Kidney epithelial cell (primary cell): ENCODE data around the gene SIGMAR1. TPM values are rescaled to one million over a fixed set of nuclear protein-coding genes. Genes with fewer than 3 reads are reported as not detected.

Source experiments
- DNase-seq: peaks from one replicate; pipeline ENCODE4 v3.0.0-alpha.2; 2010; ENCODE audit warnings: low read depth
- H3K27me3 ChIP-seq: 2 replicates; pipeline ENCODE4 v1.6.0; 2011; ENCODE audit warnings: low read length; ENCODE audit not compliant: control insufficient read depth, insufficient read depth
- H3K36me3 ChIP-seq: 2 replicates; pipeline ENCODE4 v1.5.1; 2011; ENCODE audit warnings: low read length; ENCODE audit not compliant: control insufficient read depth, insufficient read depth
- H3K4me3 ChIP-seq: 2 replicates; pipeline ENCODE4 v1.5.1; 2011; ENCODE audit warnings: low read depth, mild to moderate bottlenecking, control low read depth, low read length
- CTCF ChIP-seq: IDR thresholded peaks from 2 replicates; pipeline ENCODE4 v1.5.1; 2011; ENCODE audit warnings: mild to moderate bottlenecking, moderate library complexity, low read length, control low read depth, inconsistent platforms; ENCODE audit not compliant: insufficient read depth, poor library complexity, severe bottlenecking
- total RNA-seq: library from RNA; depleted of rRNA; stranded (reverse); fragments of >200 nt; gene quantifications from 2 replicates; pipeline ENCODE4 v1.2.3, GENCODE V29; 2015

SIGMAR1 gene
- total RNA-seq, 1 donor from 2014 or later: 121 TPM

GRCh38 chr9:34607331-34607730 lies 30.3 kb downstream of the SIGMAR1 start:
- no peak for TF ChIP-seq CTCF
- no peaks in the 10 kb centered on the region for H3K36me3 ChIP-seq
- H3K27me3 ChIP-seq: peaks cover 3% of the 10 kb centered on the region
- no peak for DNase-seq
- H3K4me3 ChIP-seq: no peak overlapping the region

DNA sequence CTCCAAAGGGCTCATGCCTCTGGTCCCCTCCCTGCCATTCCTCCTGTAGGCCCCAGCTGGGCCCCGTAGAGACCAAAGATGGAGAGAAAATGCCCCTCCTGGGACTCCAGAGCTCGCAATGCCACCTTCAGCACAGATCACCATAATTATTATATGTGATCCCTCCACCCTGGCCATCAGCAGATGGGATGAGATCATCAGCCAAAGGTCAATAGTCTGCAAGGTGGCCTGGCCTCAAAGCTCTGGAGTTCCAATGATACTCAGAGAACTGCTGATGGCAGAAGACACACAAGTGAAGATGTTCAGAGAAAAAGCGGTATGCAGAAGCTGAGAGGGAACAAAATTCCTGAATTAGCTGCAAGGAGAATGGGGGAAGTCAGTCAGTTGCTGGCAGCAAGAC lies 30.7 kb downstream of the SIGMAR1 start:
- H3K27me3 ChIP-seq: peaks cover 6% of the 10 kb centered on the region
- DNase-seq: no peak
- H3K4me3 ChIP-seq: no peak overlapping the region
- no peak for TF ChIP-seq CTCF
- no peaks in the 10 kb centered on the region for H3K36me3 ChIP-seq

DNA sequence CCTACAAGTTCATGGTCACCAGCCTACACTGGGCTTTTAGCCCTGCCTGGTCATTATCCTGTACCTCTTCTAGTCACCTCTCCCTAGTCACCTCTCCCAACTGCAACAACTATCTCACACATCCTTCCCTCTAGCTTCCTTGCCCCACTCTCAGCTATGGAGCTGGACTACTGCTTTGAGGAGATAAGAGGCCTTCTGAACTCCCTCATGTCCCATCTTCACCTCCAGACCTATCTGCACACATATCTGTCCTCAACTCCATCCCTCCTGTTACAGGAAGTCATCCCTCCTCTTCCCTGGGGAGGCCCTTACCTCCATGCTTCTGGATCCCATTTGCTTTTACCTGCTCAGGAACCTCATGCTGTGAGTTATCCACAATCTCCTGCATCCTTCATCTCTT lies 31.4 kb downstream of the SIGMAR1 start:
- DNase-seq: no peak
- no peak for TF ChIP-seq CTCF
- H3K27me3 ChIP-seq: peaks cover 7% of the 10 kb centered on the region
- H3K4me3 ChIP-seq: no peak overlapping the region
- H3K36me3 ChIP-seq: no peaks in the 10 kb centered on the region

GRCh38 chr9:34603610-34604231 lies 33.9 kb downstream of the SIGMAR1 start:
- Histone ChIP-seq H3K4me3 (no peak overlapping the region), H3K36me3 (no peaks in the 10 kb centered on the region), H3K27me3 (peaks cover 11% of the 10 kb centered on the region)
- TF ChIP-seq CTCF: peak; percentile 86
- no peak for DNase-seq

DNA sequence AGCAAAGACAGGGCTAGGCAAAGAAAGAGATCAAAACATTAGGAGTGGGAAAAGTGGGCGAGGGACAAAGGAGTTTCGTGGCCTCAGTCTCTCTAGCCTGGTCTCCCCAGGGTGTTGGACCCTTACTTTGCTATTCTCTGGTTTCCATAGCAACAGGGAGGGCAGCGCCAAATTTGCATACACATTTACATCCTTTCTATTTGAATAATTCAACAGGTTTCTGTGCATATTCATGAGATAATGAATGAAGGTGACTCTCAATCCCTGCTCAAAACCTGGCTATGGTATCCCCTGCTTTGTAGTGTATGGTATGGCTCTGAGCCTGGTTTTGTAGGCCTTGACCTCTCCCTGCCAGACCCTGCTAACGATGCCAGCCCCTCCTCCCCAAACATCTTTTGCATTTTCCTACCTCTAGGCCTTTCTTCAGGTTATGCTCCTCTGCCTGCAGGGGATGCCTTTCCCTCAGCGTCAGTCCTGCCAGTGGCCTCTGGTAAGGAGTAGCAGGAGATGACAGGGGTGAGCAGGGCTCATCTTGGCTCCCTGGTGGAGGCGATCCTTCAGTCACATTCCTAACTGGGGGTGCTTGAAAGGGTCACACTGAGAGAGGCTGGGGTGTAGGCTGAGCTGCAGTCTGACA lies 35.5 kb downstream of the SIGMAR1 start:
- no peak overlapping the region for H3K4me3 ChIP-seq
- TF ChIP-seq CTCF: no peak
- H3K36me3 ChIP-seq: no peaks in the 10 kb centered on the region
- DNase-seq: no peak
- peaks cover 10% of the 10 kb centered on the region for H3K27me3 ChIP-seq

DNA sequence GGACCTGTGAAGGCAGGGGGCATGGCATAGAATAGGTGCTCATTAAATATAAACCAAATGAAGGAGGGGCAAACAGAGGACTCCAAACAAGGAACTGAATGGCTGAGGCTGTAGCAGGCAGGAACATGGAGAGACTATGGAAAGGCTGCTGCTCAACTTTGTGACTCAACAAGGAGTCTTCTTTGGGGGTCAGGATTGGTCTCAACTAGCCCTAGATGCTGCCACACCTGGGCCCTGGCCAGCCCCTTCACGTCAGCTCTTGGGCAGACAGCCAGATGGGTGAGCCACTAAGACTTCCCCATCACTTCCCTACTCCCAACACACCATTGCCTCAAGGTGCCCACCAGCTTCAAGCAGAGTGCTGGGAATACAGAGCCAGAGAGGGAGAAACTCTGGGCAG lies 36.7 kb downstream of the SIGMAR1 start:
- H3K36me3 ChIP-seq: no peaks in the 10 kb centered on the region
- H3K4me3 ChIP-seq: no peak overlapping the region
- H3K27me3 ChIP-seq: peaks cover 11% of the 10 kb centered on the region
- no peak for DNase-seq
- no peak for TF ChIP-seq CTCF
